IPS DF 19.7 (cell line): ENCODE measurements around the gene EFCC1.

Source experiments
- DNase-seq: peaks from one replicate; pipeline ENCODE4 v3.0.0-alpha.2; 2013; ENCODE audit warnings: low read depth, low spot score

The EFCC1 gene

GRCh38 chr3:129001101-129001805, at the start of gene EFCC1:
Gene EFCC1 (plus strand): TSS chr3:129001304. CDS start chr3:129001629, 325 bp downstream.
- DNase-seq, result no peak

- DNase-seq, result no peak
Measured at GRCh38 chr3:128956440-128956839, 44.7 kb upstream of the EFCC1 start.

GRCh38 chr3:128965280-128965679, 35.8 kb upstream of the EFCC1 start:
- DNase-seq, result no peak

GRCh38 chr3:128965818-128966217, 35.3 kb upstream of the EFCC1 start:
- no peak for DNase-seq

- no peak for DNase-seq
Measured at GRCh38 chr3:128967748-128968355, 33.3 kb upstream of the EFCC1 start.

GRCh38 chr3:128969993-128970739, 30.9 kb upstream of the EFCC1 start:
- no peak for DNase-seq

GRCh38 chr3:128970740-128971047, 30.4 kb upstream of the EFCC1 start:
- no peak for DNase-seq

GRCh38 chr3:128971421-128972100, 29.5 kb upstream of the EFCC1 start:
- DNase-seq, result no peak

GRCh38 chr3:128973988-128974564, 27.0 kb upstream of the EFCC1 start:
- DNase-seq, result no peak

- DNase-seq, result no peak
Measured at GRCh38 chr3:128975276-128975675, 25.8 kb upstream of the EFCC1 start.

- DNase-seq, result no peak
Measured at GRCh38 chr3:128983293-128984069, 17.6 kb upstream of the EFCC1 start.

GRCh38 chr3:128984596-128984995, 16.5 kb upstream of the EFCC1 start:
- no peak for DNase-seq

- no peak for DNase-seq
Measured at GRCh38 chr3:128987302-128988100, 13.6 kb upstream of the EFCC1 start.

GRCh38 chr3:128988286-128988685, 12.8 kb upstream of the EFCC1 start:
- DNase-seq, result no peak

GRCh38 chr3:128991355-128991895, 9.7 kb upstream of the EFCC1 start:
- DNase-seq, result no peak

GRCh38 chr3:128992926-128993460, 8.1 kb upstream of the EFCC1 start:
- no peak for DNase-seq

GRCh38 chr3:128993461-128994172, 7.5 kb upstream of the EFCC1 start, which contains the start of gene CFAP92:
Gene CFAP92 (minus strand): TSS chr3:128994076. CDS start chr3:128993304, 772 bp downstream.
- no peak for DNase-seq

- DNase-seq, result no peak
Measured at GRCh38 chr3:128994173-128994512, 7.0 kb upstream of the EFCC1 start.
